H1 (cell line): ENCODE data around the gene STX12. TPM values are rescaled to one million over a fixed set of nuclear protein-coding genes. Genes with fewer than 3 reads are reported as not detected.

Source experiments
- CTCF ChIA-PET: fragments of 300-600 bp; sonication (Branson Sonifier 250); formaldehyde crosslinking; loops from one replicate; lab custom pipeline; 2021; ENCODE audit not compliant: partially characterized antibody; lab: Charles Lee
- POLR2A ChIA-PET: fragments of 300-600 bp; sonication (Branson Sonifier 250); formaldehyde crosslinking; loops from one replicate; lab custom pipeline; 2021; ENCODE audit warnings: inconsistent platforms; ENCODE audit not compliant: partially characterized antibody; lab: Charles Lee
- DNase-seq, 2 experiments: peaks; one replicate each; pipeline versions ENCODE4 v3.0.0 to v3.0.0-alpha.2; 2010 to 2022; ENCODE audit warnings: low spot score in 2 of 2, low read depth in 1 of 2, mixed read lengths in 1 of 2
- FAIRE-seq: peaks from 2 replicates; lab custom pipeline; 2011; peaks lifted over from hg19 to GRCh38; lab: Jason Lieb, UNC
- H2AFZ ChIP-seq: 2 replicates; pipeline ENCODE4 v1.8.1; 2012; ENCODE audit warnings: low read length, inconsistent platforms
- H2AK5ac ChIP-seq: 2 replicates; pipeline ENCODE4 v1.6.1; 2013; ENCODE audit warnings: low read depth, low read length
- H2BK120ac ChIP-seq: replicated peaks from 2 replicates; pipeline ENCODE3; 2013; ENCODE audit warnings: low read depth, low read length, inconsistent platforms
- H2BK12ac ChIP-seq: 2 replicates; pipeline ENCODE4 v1.6.1; 2013; ENCODE audit warnings: low read depth, low read length
- H2BK15ac ChIP-seq: 2 replicates; pipeline ENCODE4 v1.6.1; 2013; ENCODE audit warnings: low read length
- H2BK20ac ChIP-seq: 2 replicates; pipeline ENCODE4 v1.6.1; 2013; ENCODE audit warnings: low read length
- H2BK5ac ChIP-seq: 2 replicates; pipeline ENCODE4 v1.6.1; 2013; ENCODE audit warnings: low read depth, low read length
- H3K14ac ChIP-seq: 2 replicates; pipeline ENCODE4 v1.6.1; 2013; ENCODE audit warnings: inconsistent platforms; ENCODE audit not compliant: insufficient read length
- H3K18ac ChIP-seq: 2 replicates; pipeline ENCODE4 v1.6.1; 2013; ENCODE audit warnings: low read length; ENCODE audit errors: extremely low read depth
- H3K23ac ChIP-seq: 2 replicates; pipeline ENCODE4 v1.6.1; 2013; ENCODE audit warnings: inconsistent platforms; ENCODE audit not compliant: insufficient read length
- H3K23me2 ChIP-seq: 2 replicates; pipeline ENCODE4 v1.6.1; 2013; ENCODE audit warnings: low read depth, low read length
- H3K27ac ChIP-seq: 2 replicates; pipeline ENCODE4 v1.6.1; 2011; ENCODE audit warnings: low read depth, low read length, inconsistent platforms
- H3K27me3 ChIP-seq, 4 experiments: replicated peaks in 1 of 4; 1 replicate in 1 of 4; 2 replicates in 3 of 4; pipeline versions ENCODE4 v1.6.1 to v1.8.1; 2011 to 2013; ENCODE audit warnings: low read length in 3 of 4, mild to moderate bottlenecking in 3 of 4, inconsistent platforms in 2 of 4, mixed read lengths in 2 of 4, moderate library complexity in 1 of 4; ENCODE audit not compliant: control insufficient read depth in 3 of 4, insufficient read depth in 3 of 4; ENCODE audit errors: extremely low read depth in 1 of 4
- H3K36me3 ChIP-seq, 4 experiments: 2 replicates each; pipeline versions ENCODE4 v1.6.1 to v1.8.1; 2011 to 2013; ENCODE audit warnings: mild to moderate bottlenecking in 4 of 4, low read length in 3 of 4, moderate library complexity in 2 of 4, control low read depth in 1 of 4, inconsistent platforms in 1 of 4; ENCODE audit not compliant: insufficient read depth in 4 of 4, control insufficient read depth in 2 of 4
- H3K4ac ChIP-seq: replicated peaks from 2 replicates; pipeline ENCODE3; 2013; ENCODE audit warnings: low read length, low read depth, mixed read lengths, inconsistent platforms; ENCODE audit not compliant: insufficient read length
- H3K4me1 ChIP-seq, 4 experiments: replicated peaks in 1 of 4; 1 replicate in 1 of 4; 2 replicates in 3 of 4; pipeline versions ENCODE4 v1.6.1 to v1.8.1; 2011 to 2013; ENCODE audit warnings: low read length in 3 of 4, inconsistent platforms in 2 of 4, mixed read lengths in 1 of 4; ENCODE audit not compliant: insufficient read depth in 4 of 4, control insufficient read depth in 3 of 4
- H3K4me2 ChIP-seq, 2 experiments: 2 replicates each; pipeline versions ENCODE4 v1.6.1 to v1.8.1; 2011 to 2013; ENCODE audit warnings: low read depth in 2 of 2, low read length in 2 of 2, control low read depth in 1 of 2, inconsistent platforms in 1 of 2, mild to moderate bottlenecking in 1 of 2; ENCODE audit not compliant: insufficient read depth in 1 of 2
- H3K4me3 ChIP-seq, 4 experiments: fragments of 200-600, 300-600 bp in 1 of 4; sonication (generic), shearing (Covaris generic), sonication (Bioruptor Twin) in 1 of 4; 2 replicates each; pipeline versions ENCODE4 v1.5.1 to v1.8.1; 2011 to 2016; ENCODE audit warnings: low read length in 4 of 4, low read depth in 3 of 4, control low read depth in 2 of 4, inconsistent platforms in 2 of 4, mild to moderate bottlenecking in 2 of 4, mixed read lengths in 1 of 4, moderate library complexity in 1 of 4; ENCODE audit not compliant: insufficient read depth in 2 of 4; ENCODE audit errors: extremely low read depth in 1 of 4
- H3K56ac ChIP-seq: replicated peaks from 2 replicates; pipeline ENCODE3; 2013; ENCODE audit warnings: low read depth, mild to moderate bottlenecking, mixed read lengths, low read length, inconsistent platforms; ENCODE audit not compliant: insufficient read length
- H3K79me1 ChIP-seq: 2 replicates; pipeline ENCODE4 v1.6.1; 2013; ENCODE audit warnings: low read depth, low read length, control low read depth
- H3K79me2 ChIP-seq, 2 experiments: 2 replicates each; pipeline versions ENCODE4 v1.6.1 to v1.8.1; 2012 to 2013; ENCODE audit warnings: low read length in 2 of 2, mild to moderate bottlenecking in 2 of 2, inconsistent platforms in 1 of 2; ENCODE audit not compliant: insufficient read depth in 2 of 2, control insufficient read depth in 1 of 2
- H3K9ac ChIP-seq, 4 experiments: replicated peaks in 1 of 4; 1 replicate in 1 of 4; 2 replicates in 3 of 4; pipeline versions ENCODE4 v1.6.1 to v1.8.1; 2011 to 2013; ENCODE audit warnings: low read depth in 3 of 4, low read length in 3 of 4, control low read depth in 2 of 4, mild to moderate bottlenecking in 2 of 4, moderate library complexity in 2 of 4, inconsistent platforms in 1 of 4; ENCODE audit errors: extremely low read depth in 1 of 4
- H3K9me3 ChIP-seq, 2 experiments: 2 replicates each; pipeline versions ENCODE4 v1.6.1 to v1.8.1; 2012 to 2013; ENCODE audit warnings: mild to moderate bottlenecking in 2 of 2, moderate library complexity in 2 of 2, control low read depth in 1 of 2, inconsistent platforms in 1 of 2, low read depth in 1 of 2, low read length in 1 of 2, mixed read lengths in 1 of 2; ENCODE audit not compliant: insufficient read depth in 2 of 2
- H4K20me1 ChIP-seq, 2 experiments: replicated peaks in 1 of 2; 2 replicates each; pipeline versions ENCODE3 to v1.8.1; 2011 to 2013; ENCODE audit warnings: inconsistent platforms in 2 of 2, low read length in 2 of 2, mild to moderate bottlenecking in 1 of 2; ENCODE audit not compliant: insufficient read depth in 2 of 2, control insufficient read depth in 1 of 2
- H4K5ac ChIP-seq: 2 replicates; pipeline ENCODE4 v1.6.1; 2013; ENCODE audit warnings: low read length, low read depth, mixed read lengths, inconsistent platforms; ENCODE audit not compliant: insufficient read length
- H4K8ac ChIP-seq: 2 replicates; pipeline ENCODE4 v1.8.0; 2013; ENCODE audit warnings: mild to moderate bottlenecking, moderate library complexity, low read length, inconsistent platforms; ENCODE audit not compliant: insufficient read depth; ENCODE audit errors: extremely low read depth
- H4K91ac ChIP-seq: replicated peaks from 2 replicates; pipeline ENCODE3; 2013; ENCODE audit warnings: low read length, mixed read lengths, inconsistent platforms; ENCODE audit not compliant: insufficient read length
- BRCA1 ChIP-seq: IDR thresholded peaks from 2 replicates; pipeline ENCODE4 v1.6.1; 2012; ENCODE audit warnings: low read depth, low read length, improper control_type of control experiment
- EP300 ChIP-seq, 2 experiments: IDR thresholded peaks; 1 replicate in 1 of 2; 2 replicates in 1 of 2; pipeline ENCODE4 v1.6.1; 2011 to 2012; ENCODE audit warnings: low read depth in 2 of 2, low read length in 2 of 2, mild to moderate bottlenecking in 2 of 2, borderline replicate concordance in 1 of 2, inconsistent platforms in 1 of 2, moderate library complexity in 1 of 2
- POLR2A ChIP-seq, 2 experiments: IDR thresholded peaks; 1 replicate in 1 of 2; 2 replicates in 1 of 2; pipeline ENCODE4 v1.6.1; 2011; ENCODE audit warnings: low read depth in 2 of 2, low read length in 2 of 2, mild to moderate bottlenecking in 2 of 2; ENCODE audit errors: control extremely low read depth in 1 of 2
- POLR2AphosphoS5 ChIP-seq: IDR thresholded peaks from 2 replicates; pipeline ENCODE4 v1.6.1; 2011; ENCODE audit warnings: low read depth, low read length
- SAP30 ChIP-seq: fragments of 300-600 bp; sonication (generic); IDR thresholded peaks from 2 replicates; pipeline ENCODE4 v1.7.1; 2012; ENCODE audit warnings: low read length, moderate library complexity, mild to moderate bottlenecking, inconsistent platforms; ENCODE audit not compliant: insufficient read depth, insufficient replicate concordance
- SIN3A ChIP-seq, 2 experiments: IDR thresholded peaks in 1 of 2; conservative IDR thresholded peaks in 1 of 2; 2 replicates each; pipeline ENCODE4 v1.6.1; 2011 to 2012; ENCODE audit warnings: low read length in 2 of 2, improper control_type of control experiment in 1 of 2, low read depth in 1 of 2, mild to moderate bottlenecking in 1 of 2
- SIX5 ChIP-seq: IDR thresholded peaks from 2 replicates; pipeline ENCODE4 v1.6.1; 2011; ENCODE audit warnings: mild to moderate bottlenecking, low read depth, low read length
- SP2 ChIP-seq: IDR thresholded peaks from 2 replicates; pipeline ENCODE4 v1.6.1; 2012; ENCODE audit warnings: mild to moderate bottlenecking, low read length, inconsistent platforms
- TAF1 ChIP-seq: IDR thresholded peaks from 2 replicates; pipeline ENCODE4 v1.6.1; 2011; ENCODE audit warnings: mild to moderate bottlenecking, low read depth, low read length
- TBP ChIP-seq: IDR thresholded peaks from 2 replicates; pipeline ENCODE4 v1.6.1; 2011; ENCODE audit warnings: low read depth, low read length, improper control_type of control experiment
- WGBS, 2 experiments: shearing (Covaris generic) in 1 of 2; methylation state at CpG; one replicate each; pipeline versions ENCODE4 v1.1.6 to v1.1.7; 2013 to 2015; ENCODE audit warnings: low lambda C conversion rate in 2 of 2, mixed read lengths in 2 of 2, inconsistent platforms in 1 of 2, low coverage in 1 of 2, missing lambda C conversion rate in 1 of 2; ENCODE audit not compliant: insufficient replicate concordance in 2 of 2, insufficient coverage in 1 of 2, insufficient read length in 1 of 2; ENCODE audit errors: extremely low coverage in 1 of 2, missing lambda C conversion rate in 1 of 2; 5-methylcytosine and 5-hydroxymethylcytosine counted together
- polyA plus RNA-seq, 7 experiments: library from polyadenylated mRNA; depleted of rRNA in 3 of 7; stranded (reverse) in 5 of 7; unstranded in 2 of 7; fragments of >200 nt in 5 of 7; fragments of 200-250 nt in 2 of 7; gene quantifications; 1 replicate in 5 of 7; 2 replicates in 1 of 7; 4 replicates in 1 of 7; pipeline versions ENCODE4 v1.2.1 to v1.2.3, GENCODE V29; 2011 to 2013; ENCODE audit warnings: missing spikeins in 2 of 7, mixed read lengths in 2 of 7
- total RNA-seq: library from RNA; stranded (reverse); fragmentation: NEBNext Ultra II Directional; extraction: Animal tissue kit (Norgen Biotek cat#: 25700); gene quantifications from 2 replicates; pipeline ENCODE4 v1.2.1, GENCODE V29; 2021
- TF ChIP-seq, protein P1 (sequence below), 3 experiments: IDR thresholded peaks; 1 replicate in 2 of 3; 2 replicates in 1 of 3; pipeline versions ENCODE4 v1.5.1 to v1.6.1; 2011; ENCODE audit warnings: low read length in 3 of 3, mild to moderate bottlenecking in 3 of 3, inconsistent platforms in 2 of 3, low read depth in 1 of 3, moderate library complexity in 1 of 3; ENCODE audit not compliant: insufficient read depth in 1 of 3; ENCODE audit errors: control extremely low read depth in 1 of 3

STX12 gene
- total and polyA plus RNA-seq, 2 of the 8 experiments (the other 6 are each of a cell fraction or from before 2014, with no cell fraction given): 3.7 to 11.0 TPM

- CTCF ChIA-PET: interaction anchor here (0.9 kb wide), 1 partner anchor 528 kb away, joined by 3 read pairs; no protein-coding TSS in a partner anchor
- no peak overlapping the region for H2BK12ac ChIP-seq
- DNase-seq: no peak
- no peak overlapping the region for H3K14ac ChIP-seq
- no peak overlapping the region for H2AK5ac ChIP-seq
- H4K91ac ChIP-seq: no peak overlapping the region
- POLR2A ChIA-PET: interaction anchor here (0.6 kb wide), 1 partner anchor 27 kb away, joined by 3 read pairs; no protein-coding TSS in a partner anchor
- H2BK15ac ChIP-seq: no peak overlapping the region
- H3K4me2 ChIP-seq: no peak overlapping the region
- no peak overlapping the region for H2AFZ ChIP-seq
- no peak overlapping the region for H3K23ac ChIP-seq
- H2BK120ac ChIP-seq: no peak overlapping the region
- no peaks in the 10 kb centered on the region for H3K79me1 ChIP-seq
- FAIRE-seq: no peak
- no peak overlapping the region for H4K5ac ChIP-seq
- H2BK5ac ChIP-seq: no peak overlapping the region
- no peaks in the 10 kb centered on the region for H3K23me2 ChIP-seq
- no peak overlapping the region for H3K18ac ChIP-seq
- no peaks in the 10 kb centered on the region for H3K9me3 ChIP-seq
- H3K4me3 ChIP-seq: no peak overlapping the region
- H3K27me3 ChIP-seq: no peaks in the 10 kb centered on the region
- H3K36me3 ChIP-seq: no peaks in the 10 kb centered on the region; a peak in 1 of 8 replicates
- 83% methylated on average over 2 of the region's 4 CpGs; no CpG with 5 or more reads in 1 of the 2 experiments for WGBS, 2 experiments
- no peak overlapping the region for H3K27ac ChIP-seq
- H3K56ac ChIP-seq: no peak overlapping the region
- no peak overlapping the region for H3K4ac ChIP-seq
- no peaks in the 10 kb centered on the region for H3K79me2 ChIP-seq
- H4K8ac ChIP-seq: no peak overlapping the region
- H3K9ac ChIP-seq: no peak overlapping the region
- H4K20me1 ChIP-seq: no peaks in the 10 kb centered on the region
- H2BK20ac ChIP-seq: no peak overlapping the region
- H3K4me1 ChIP-seq: no peaks in the 10 kb centered on the region
- no peak for TF ChIP-seq POLR2AphosphoS5
- no peak for TF ChIP-seq TBP
- no peak for TF ChIP-seq SAP30
- no peak for TF ChIP-seq SP2
- TF ChIP-seq POLR2A (IDR thresholded peaks at IDR 0.05; ENCODE audit: control extremely low read depth in 1 of 2, low read depth in 2 of 2, low read length in 2 of 2): no peak
- no peak for TF ChIP-seq SIN3A (conservative IDR thresholded peaks at IDR 0.05 in 1 of 2, IDR thresholded peaks at IDR 0.05 in 1 of 2; ENCODE audit: low read depth in 1 of 2, low read length in 2 of 2)
- no peak for TF ChIP-seq BRCA1
- TF ChIP-seq EP300 (IDR thresholded peaks at IDR 0.05; ENCODE audit: borderline replicate concordance in 1 of 2, low read depth in 2 of 2, low read length in 2 of 2): no peak
- no peak for TF ChIP-seq TAF1
- TF ChIP-seq SIX5: no peak
- TF ChIP-seq, protein P1, sequence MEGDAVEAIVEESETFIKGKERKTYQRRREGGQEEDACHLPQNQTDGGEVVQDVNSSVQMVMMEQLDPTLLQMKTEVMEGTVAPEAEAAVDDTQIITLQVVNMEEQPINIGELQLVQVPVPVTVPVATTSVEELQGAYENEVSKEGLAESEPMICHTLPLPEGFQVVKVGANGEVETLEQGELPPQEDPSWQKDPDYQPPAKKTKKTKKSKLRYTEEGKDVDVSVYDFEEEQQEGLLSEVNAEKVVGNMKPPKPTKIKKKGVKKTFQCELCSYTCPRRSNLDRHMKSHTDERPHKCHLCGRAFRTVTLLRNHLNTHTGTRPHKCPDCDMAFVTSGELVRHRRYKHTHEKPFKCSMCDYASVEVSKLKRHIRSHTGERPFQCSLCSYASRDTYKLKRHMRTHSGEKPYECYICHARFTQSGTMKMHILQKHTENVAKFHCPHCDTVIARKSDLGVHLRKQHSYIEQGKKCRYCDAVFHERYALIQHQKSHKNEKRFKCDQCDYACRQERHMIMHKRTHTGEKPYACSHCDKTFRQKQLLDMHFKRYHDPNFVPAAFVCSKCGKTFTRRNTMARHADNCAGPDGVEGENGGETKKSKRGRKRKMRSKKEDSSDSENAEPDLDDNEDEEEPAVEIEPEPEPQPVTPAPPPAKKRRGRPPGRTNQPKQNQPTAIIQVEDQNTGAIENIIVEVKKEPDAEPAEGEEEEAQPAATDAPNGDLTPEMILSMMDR (IDR thresholded peaks at IDR 0.05; ENCODE audit: control extremely low read depth in 1 of 3, insufficient read depth in 1 of 3, low read depth in 1 of 3, low read length in 3 of 3): no peak
Observed at GRCh38 chr1:27824411-27824810, 51.4 kb downstream of the STX12 start.
